ENCODE data around the gene CRADD. TPM values are rescaled to one million over a fixed set of nuclear protein-coding genes. Genes with fewer than 3 reads are reported as not detected.
"Not testable (repeated sequence)": the region's sequence is repeated elsewhere in the genome, so short reads cannot be mapped to it uniquely, and the experiment has no call there.

CRADD gene
- total and polyA plus RNA-seq, 8 donors: 8.4 to 21.4 (median 10.3) TPM

- TF ChIP-seq CTCF (IDR thresholded peaks at IDR 0.05): no peak
- Histone ChIP-seq H3K4me3 (no peak overlapping the region), H3K9me3 (no peaks in the 10 kb centered on the region), H3K27me3 (no peaks in the 10 kb centered on the region), H3K27ac (no peak overlapping the region), H3K4me1 (no peaks in the 10 kb centered on the region), H3K36me3 (no peaks in the 10 kb centered on the region)
- DNase-seq: no peak
- intact Hi-C loops (cut with DNase I): no loop called here
- ATAC-seq: no peak
These were observed 206.4 kb downstream of the CRADD start for GRCh38 chr12:93883436-93884154.

- H3K36me3 ChIP-seq: no peaks in the 10 kb centered on the region
- TF ChIP-seq CTCF (IDR thresholded peaks at IDR 0.05): no peak
- H3K27me3 ChIP-seq: no peaks in the 10 kb centered on the region
- no peak for ATAC-seq
- H3K4me3 ChIP-seq: no peak overlapping the region
- H3K27ac ChIP-seq: no peak overlapping the region
- intact Hi-C loops (cut with DNase I): no loop called here
- no peak for DNase-seq
- no peaks in the 10 kb centered on the region for H3K9me3 ChIP-seq
- no peaks in the 10 kb centered on the region for H3K4me1 ChIP-seq
These were observed 207.8 kb downstream of the CRADD start for GRCh38 chr12:93884794-93885460.

- H3K4me1 ChIP-seq; H3K4me3 ChIP-seq; DNase-seq; H3K36me3 ChIP-seq; H3K27ac ChIP-seq; H3K9me3 ChIP-seq; H3K27me3 ChIP-seq; ATAC-seq; intact Hi-C loops (cut with DNase I): not testable (repeated sequence)
These were observed 208.9 kb downstream of the CRADD start for GRCh38 chr12:93885973-93886532.

DNA sequence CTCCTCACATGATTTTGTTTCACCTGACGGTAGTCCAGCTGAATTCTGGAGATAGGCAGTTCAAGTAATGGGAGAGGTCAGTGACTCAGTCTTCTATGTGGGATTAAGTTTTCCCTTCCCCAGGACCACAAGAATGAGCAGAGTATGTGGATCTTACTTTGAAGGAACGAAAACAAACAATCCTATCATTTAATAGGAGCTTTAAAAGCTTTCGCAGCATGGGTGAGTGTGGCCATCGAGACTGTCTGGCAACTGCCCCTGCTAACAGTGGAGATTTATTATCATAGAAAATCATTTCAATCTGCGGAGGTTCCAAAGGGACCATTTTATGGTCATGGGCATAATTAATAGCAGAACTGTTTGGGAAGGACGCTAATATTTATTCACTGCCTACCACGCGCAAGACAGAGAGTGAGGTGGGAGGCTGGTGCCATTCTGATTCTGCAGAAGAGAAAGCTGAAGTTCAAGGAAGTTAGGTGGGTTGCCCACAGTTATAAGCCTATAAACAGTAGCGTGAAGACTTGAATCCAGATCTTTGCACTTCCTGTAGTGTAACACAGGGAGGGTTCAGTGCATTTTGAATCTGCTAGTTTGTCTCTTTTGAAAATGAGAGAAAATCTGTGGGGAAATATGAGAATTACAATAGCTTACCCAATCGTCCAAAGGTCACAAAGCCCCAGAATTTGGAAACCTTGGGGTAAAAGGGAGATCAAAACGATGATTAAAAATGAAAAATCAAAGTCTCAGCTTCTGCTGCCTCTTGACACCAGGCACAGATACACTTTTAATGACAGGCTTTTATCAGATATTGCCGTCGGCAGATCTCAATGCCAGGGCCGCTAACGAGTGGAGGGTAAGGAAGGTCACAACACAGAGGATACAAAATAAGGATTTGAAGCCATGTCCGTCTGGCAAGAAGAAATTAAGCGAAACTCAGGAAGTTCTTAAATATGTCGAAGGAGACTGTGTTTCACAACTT is 209.6 kb downstream of the CRADD start:
- Histone ChIP-seq H3K4me1 (no peaks in the 10 kb centered on the region), H3K27me3 (no peaks in the 10 kb centered on the region), H3K4me3 (no peak overlapping the region), H3K36me3 (no peaks in the 10 kb centered on the region), H3K9me3 (no peaks in the 10 kb centered on the region), H3K27ac (no peak overlapping the region)
- ATAC-seq (no peak), DNase-seq (no peak)
- intact Hi-C loops (cut with DNase I): no loop called here
- TF ChIP-seq CTCF (IDR thresholded peaks at IDR 0.05): no peak

DNA sequence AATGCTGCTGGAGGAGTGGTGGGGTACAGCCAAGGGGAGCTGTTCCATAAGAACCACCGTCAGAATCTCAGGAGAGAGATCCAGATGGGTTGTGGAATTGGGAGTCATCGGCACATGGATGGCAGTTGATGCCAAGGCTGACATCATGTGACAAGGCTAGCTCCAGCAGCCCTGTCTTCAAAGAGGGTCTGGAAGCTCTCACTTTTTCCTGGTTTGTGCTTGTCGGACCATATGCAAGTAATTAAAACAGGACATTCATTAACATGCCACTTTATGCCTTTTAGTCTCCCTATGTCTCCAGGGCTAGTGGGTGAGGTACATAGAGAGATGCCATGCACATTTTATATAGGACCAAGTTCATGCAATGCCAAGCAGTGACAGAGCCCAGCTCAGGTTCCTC is 211.8 kb downstream of the CRADD start:
- no peak for ATAC-seq
- H3K27ac ChIP-seq: no peak overlapping the region
- intact Hi-C loops (cut with DNase I): no loop called here
- no peak for DNase-seq
- TF ChIP-seq CTCF (IDR thresholded peaks at IDR 0.05): no peak
- no peaks in the 10 kb centered on the region for H3K27me3 ChIP-seq
- no peaks in the 10 kb centered on the region for H3K9me3 ChIP-seq
- H3K36me3 ChIP-seq: no peaks in the 10 kb centered on the region
- no peaks in the 10 kb centered on the region for H3K4me1 ChIP-seq
- no peak overlapping the region for H3K4me3 ChIP-seq

Data from left lung (tissue), 10 donors.